Rectal smooth muscle tissue (tissue), 1 donor: ENCODE data around the gene COX20.

Source experiments
- H3K27ac ChIP-seq: one replicate; pipeline ENCODE4 v1.7.0; 2013; ENCODE audit warnings: low read depth, low read length, inconsistent platforms
- H3K27me3 ChIP-seq: one replicate; pipeline ENCODE4 v1.7.0; 2013; ENCODE audit warnings: low read length; ENCODE audit not compliant: control insufficient read depth, insufficient read depth
- H3K36me3 ChIP-seq: one replicate; pipeline ENCODE4 v1.7.0; 2013; ENCODE audit warnings: low read length; ENCODE audit not compliant: control insufficient read depth, insufficient read depth
- H3K4me1 ChIP-seq: one replicate; pipeline ENCODE4 v1.7.0; 2013; ENCODE audit warnings: low read length; ENCODE audit not compliant: control insufficient read depth, insufficient read depth
- H3K4me3 ChIP-seq: one replicate; pipeline ENCODE4 v1.7.0; 2013; ENCODE audit warnings: low read length
- H3K9ac ChIP-seq: one replicate; pipeline ENCODE4 v1.7.0; 2013; ENCODE audit warnings: low read length

COX20 gene

GRCh38 chr1:244833734-244834542 is 1.5 kb upstream of the COX20 start:
- Histone ChIP-seq H3K4me1 (peaks cover 3% of the 10 kb centered on the region), H3K36me3 (no peaks in the 10 kb centered on the region), H3K4me3 (peak overlapping the region; percentile 78), H3K27ac (peak overlapping the region; percentile 100), H3K27me3 (no peaks in the 10 kb centered on the region), H3K9ac (peak overlapping the region; percentile 71)

- H3K27me3 ChIP-seq: no peaks in the 10 kb centered on the region
- H3K27ac ChIP-seq: peak overlapping the region; percentile 100
- peak overlapping the region; percentile 54 for H3K9ac ChIP-seq
- peak overlapping the region; percentile 78 for H3K4me3 ChIP-seq
- peaks cover under 1% of the 10 kb centered on the region for H3K36me3 ChIP-seq
- peaks cover 3% of the 10 kb centered on the region for H3K4me1 ChIP-seq
These were observed 749 bp upstream of the COX20 start for GRCh38 chr1:244834543-244835275.

- Histone ChIP-seq H3K36me3 (peaks cover 2% of the 10 kb centered on the region), H3K27me3 (no peaks in the 10 kb centered on the region), H3K27ac (peak overlapping the region; percentile 100), H3K9ac (peak overlapping the region; percentile 45), H3K4me3 (peak overlapping the region; percentile 60), H3K4me1 (peaks cover 12% of the 10 kb centered on the region)
These were observed 670 bp downstream of the COX20 start for GRCh38 chr1:244836135-244836521.

- peak overlapping the region; percentile 60 for H3K4me3 ChIP-seq
- H3K36me3 ChIP-seq: peaks cover 2% of the 10 kb centered on the region
- peaks cover 14% of the 10 kb centered on the region for H3K4me1 ChIP-seq
- H3K27me3 ChIP-seq: no peaks in the 10 kb centered on the region
- peak overlapping the region; percentile 45 for H3K9ac ChIP-seq
- peak overlapping the region; percentile 100 for H3K27ac ChIP-seq
These were observed 1.1 kb downstream of the COX20 start for GRCh38 chr1:244836584-244836983.

- Histone ChIP-seq H3K4me3 (no peak overlapping the region), H3K27ac (no peak overlapping the region), H3K9ac (no peak overlapping the region), H3K4me1 (peaks cover 17% of the 10 kb centered on the region), H3K36me3 (peaks cover 2% of the 10 kb centered on the region), H3K27me3 (no peaks in the 10 kb centered on the region)
These were observed 2.3 kb downstream of the COX20 start for GRCh38 chr1:244837597-244838258.

- Histone ChIP-seq H3K27me3 (no peaks in the 10 kb centered on the region), H3K4me1 (peaks cover 17% of the 10 kb centered on the region), H3K9ac (no peak overlapping the region), H3K27ac (no peak overlapping the region), H3K36me3 (peaks cover 7% of the 10 kb centered on the region), H3K4me3 (no peak overlapping the region)
These were observed 4.2 kb downstream of the COX20 start for GRCh38 chr1:244839656-244840055.

- peaks cover 17% of the 10 kb centered on the region for H3K4me1 ChIP-seq
These were observed 4.8 kb downstream of the COX20 start for GRCh38 chr1:244840219-244840794.

GRCh38 chr1:244841273-244841927 is 5.9 kb downstream of the COX20 start:
- Histone ChIP-seq H3K36me3 (peaks cover 14% of the 10 kb centered on the region), H3K9ac (no peak overlapping the region), H3K4me1 (peaks cover 15% of the 10 kb centered on the region), H3K27ac (no peak overlapping the region), H3K27me3 (no peaks in the 10 kb centered on the region), H3K4me3 (no peak overlapping the region)

More at GRCh38 chr1:244840219-244840794, 4.8 kb downstream of the COX20 start:
- Histone ChIP-seq H3K36me3 (peaks cover 7% of the 10 kb centered on the region), H3K27me3 (no peaks in the 10 kb centered on the region), H3K4me3 (no peak overlapping the region), H3K9ac (no peak overlapping the region), H3K27ac (peak overlapping the region; percentile 27)

GRCh38 chr1:244843148-244843978 is 7.9 kb downstream of the COX20 start:
- no peak overlapping the region for H3K27ac ChIP-seq
- no peak overlapping the region for H3K9ac ChIP-seq
- H3K4me3 ChIP-seq: no peak overlapping the region
- no peaks in the 10 kb centered on the region for H3K27me3 ChIP-seq
- peaks cover 14% of the 10 kb centered on the region for H3K4me1 ChIP-seq
- peaks cover 19% of the 10 kb centered on the region for H3K36me3 ChIP-seq

GRCh38 chr1:244844155-244845121 is 9.0 kb downstream of the COX20 start:
- H3K4me3 ChIP-seq: no peak overlapping the region
- peaks cover 20% of the 10 kb centered on the region for H3K36me3 ChIP-seq
- no peak overlapping the region for H3K27ac ChIP-seq
- H3K27me3 ChIP-seq: no peaks in the 10 kb centered on the region
- no peak overlapping the region for H3K9ac ChIP-seq
- H3K4me1 ChIP-seq: peaks cover 14% of the 10 kb centered on the region
